Activated CD8-positive, alpha-beta memory T cell treated with anti-CD3 and anti-CD28 coated beads for 4 hours (primary cell): ENCODE data around the gene LAD1.

Source experiments
- DNase-seq, 2 donors: peaks; one replicate each; pipeline ENCODE4 v3.0.0-alpha.2; 2020; ENCODE audit warnings: low read depth in 2 of 2

LAD1 gene

GRCh38 chr1:201391651-201392511, 7.2 kb downstream of the LAD1 start:
- no peak for DNase-seq

DNA sequence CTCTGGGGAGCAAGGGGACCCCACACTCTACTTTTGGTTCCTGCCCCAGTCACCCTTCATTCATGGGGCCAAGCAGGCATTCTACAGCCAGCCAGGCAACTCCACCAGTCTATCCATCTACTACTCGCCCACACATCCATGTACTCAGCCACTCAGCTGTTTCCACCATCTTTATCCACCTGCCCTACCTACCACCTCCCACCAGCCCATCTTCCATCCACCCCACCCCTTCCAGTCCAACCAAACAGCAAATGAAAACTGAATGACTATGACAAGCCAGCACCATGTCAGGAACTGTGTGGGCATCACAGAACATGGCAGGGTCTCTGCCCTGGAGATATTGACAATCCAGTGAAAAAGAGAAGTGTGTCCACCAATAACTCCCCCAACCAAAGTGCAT, 7.9 kb downstream of the LAD1 start:
- no peak for DNase-seq

GRCh38 chr1:201389051-201389450, 10.1 kb downstream of the LAD1 start:
- no peak for DNase-seq

DNA sequence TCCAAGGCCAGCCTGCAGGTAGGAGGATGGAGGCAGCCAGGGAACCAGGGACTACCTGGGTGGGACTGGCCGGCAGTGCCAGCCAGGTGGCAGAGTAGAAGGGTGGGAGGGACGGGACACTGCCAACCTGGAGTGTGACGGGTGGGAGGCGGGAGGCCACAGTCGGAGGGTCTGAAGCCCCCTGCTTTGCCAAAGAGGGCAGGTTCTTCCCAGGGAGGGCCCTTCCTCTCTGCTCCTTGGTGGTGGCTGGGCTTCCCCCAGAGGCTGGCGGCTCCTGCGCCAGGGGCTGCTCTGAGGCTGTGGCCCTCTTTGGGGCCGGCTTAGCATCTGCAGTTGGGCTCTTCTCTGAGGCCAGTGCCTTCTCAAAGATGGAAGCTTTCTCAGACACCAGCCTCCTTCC, 12.9 kb downstream of the LAD1 start:
- no peak for DNase-seq

DNA sequence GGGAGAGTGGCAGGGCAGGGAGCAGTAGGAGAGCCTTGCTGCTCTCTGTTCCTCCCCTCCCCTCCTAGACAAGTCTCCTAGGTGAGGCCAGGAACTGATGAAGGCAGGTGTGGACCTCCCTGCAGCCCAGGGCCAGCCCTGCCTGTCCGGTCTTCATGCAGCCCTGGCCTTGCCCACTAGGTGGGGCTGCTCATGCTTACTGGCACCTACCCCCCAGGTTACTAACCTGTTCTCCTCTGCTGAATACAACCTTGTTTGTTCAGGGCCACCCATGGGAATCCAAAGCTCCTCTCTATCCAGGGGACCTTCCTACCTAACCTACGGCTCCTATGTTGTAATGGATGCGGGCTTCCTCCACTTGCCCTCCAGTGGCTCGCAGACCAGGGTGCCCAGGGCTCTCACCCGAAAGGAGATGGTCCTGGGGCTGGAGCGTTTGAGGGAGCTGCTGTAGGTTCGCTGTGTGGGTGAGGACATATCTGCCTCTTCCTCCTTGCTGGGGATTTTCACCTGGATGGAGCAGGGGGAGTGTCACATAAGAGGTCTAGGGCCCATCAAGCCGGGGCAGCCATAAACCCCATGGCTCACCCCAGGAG, 13.7 kb downstream of the LAD1 start:
- no peak for DNase-seq

GRCh38 chr1:201384406-201384782, 14.7 kb downstream of the LAD1 start:
- DNase-seq: no peak

DNA sequence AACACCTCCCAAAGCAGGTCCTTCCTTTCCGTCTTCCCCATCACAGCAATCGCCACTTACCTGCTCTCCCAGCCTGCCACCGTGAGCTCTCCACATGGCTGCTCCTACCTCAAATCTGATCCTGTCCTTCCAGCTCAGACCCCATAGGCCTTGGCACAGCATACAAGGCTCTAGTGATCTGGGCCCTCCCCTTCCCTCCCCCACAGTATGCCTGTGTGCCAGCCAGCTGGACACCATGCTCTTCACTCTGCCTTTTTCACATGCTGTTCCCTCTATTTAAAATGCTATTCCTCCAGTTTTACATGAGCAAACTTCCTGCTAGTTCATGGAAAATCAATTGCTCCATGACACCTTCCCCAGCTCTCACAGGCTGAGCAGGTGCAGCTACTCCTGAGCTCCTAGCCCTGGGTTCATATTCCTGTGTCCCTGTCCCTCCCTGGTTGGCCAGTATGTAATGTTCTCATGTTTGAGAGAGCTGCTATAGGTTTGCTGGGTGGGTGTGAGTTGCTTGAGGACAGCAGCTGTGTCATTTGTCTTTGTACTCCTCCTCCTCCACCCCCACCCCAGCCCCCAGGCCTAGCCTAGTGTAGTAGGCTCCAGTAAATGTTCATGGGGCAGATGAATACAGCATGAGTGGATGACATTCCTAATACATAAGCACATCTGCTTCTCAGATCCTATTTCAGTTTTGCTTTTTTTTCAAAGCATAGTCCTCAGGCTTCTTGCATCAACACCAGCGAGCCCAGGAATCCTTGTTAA, 15.3 kb downstream of the LAD1 start:
- DNase-seq: no peak

GRCh38 chr1:201381130-201381529, 18.0 kb downstream of the LAD1 start:
- no peak for DNase-seq

- DNase-seq: no peak
Measured at GRCh38 chr1:201379733-201380242, 19.3 kb downstream of the LAD1 start.

- DNase-seq: no peak
Measured at GRCh38 chr1:201378804-201379203, 20.3 kb downstream of the LAD1 start.

DNA sequence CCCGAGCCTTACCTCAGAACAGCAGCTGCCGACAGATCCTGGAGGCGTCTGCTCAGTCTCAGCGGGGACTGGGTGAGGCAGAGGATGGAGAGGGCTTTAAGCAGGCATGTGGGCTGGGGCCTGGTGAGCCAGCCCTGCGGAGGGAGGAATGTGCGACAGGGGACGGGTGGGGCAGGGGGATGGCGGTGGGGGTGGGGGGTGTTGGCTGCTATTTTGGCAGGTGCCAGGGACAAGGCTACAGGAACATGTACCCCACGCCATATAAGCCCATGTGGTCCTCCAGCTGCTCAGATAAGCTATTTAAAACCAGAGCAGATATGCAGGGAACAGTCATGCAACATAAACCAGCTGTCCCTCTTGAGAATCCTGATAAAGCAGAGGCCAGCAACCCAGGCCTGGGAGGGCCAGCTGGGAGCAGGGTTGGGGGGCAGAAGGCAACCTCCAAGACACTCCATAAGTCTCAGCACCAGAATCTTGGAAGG, 21.5 kb downstream of the LAD1 start, which contains the start of gene TNNT2:
TNNT2 (minus strand) TSS at position 70 of the 482 bp plus-strand sequence. CDS start 4,426 bp downstream, outside the sequence.
- no peak for DNase-seq

DNA sequence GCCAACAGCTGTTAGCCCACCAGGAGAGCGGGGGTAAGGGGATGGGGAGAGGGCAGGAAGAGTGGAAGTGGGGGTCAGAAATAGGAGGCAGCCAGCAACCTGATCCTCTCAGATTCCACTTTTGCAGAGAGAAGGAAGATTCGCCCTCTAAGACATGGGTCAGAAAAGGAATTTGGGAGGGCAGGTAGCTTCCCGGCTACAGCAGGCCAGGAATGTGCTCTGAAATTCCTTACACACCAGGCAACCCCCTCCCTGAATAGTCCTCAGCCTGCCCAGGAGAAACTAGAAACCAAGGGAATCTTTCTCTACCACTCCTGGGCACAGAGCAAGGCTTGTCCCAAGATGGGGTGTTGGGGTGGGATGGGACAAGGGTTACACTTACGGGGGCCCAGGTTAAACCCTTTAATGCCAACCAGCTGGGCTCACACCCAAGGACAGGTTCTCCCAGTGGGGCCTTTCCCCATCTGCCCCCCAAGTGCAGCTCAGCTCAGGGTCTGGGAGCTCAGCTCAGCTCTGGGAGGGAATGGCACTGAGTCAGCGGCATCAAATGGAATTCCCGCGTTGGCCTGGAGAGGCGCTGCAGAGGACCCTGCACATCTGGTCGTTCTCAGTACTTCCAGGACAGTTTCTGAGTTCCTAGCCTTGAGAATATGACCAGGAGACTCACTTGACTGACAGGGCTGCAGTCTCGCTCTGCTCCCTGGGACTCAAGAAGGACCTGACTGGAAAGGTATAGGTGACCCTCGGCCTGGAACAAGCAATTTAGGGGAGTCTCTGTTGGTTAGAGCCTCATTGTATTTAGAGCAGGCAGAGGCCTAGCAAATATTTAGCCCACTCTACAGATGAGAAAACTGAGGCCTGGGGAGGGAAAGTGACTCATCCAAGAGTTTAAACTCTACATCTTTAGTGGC, 22.4 kb downstream of the LAD1 start:
- no peak for DNase-seq

DNA sequence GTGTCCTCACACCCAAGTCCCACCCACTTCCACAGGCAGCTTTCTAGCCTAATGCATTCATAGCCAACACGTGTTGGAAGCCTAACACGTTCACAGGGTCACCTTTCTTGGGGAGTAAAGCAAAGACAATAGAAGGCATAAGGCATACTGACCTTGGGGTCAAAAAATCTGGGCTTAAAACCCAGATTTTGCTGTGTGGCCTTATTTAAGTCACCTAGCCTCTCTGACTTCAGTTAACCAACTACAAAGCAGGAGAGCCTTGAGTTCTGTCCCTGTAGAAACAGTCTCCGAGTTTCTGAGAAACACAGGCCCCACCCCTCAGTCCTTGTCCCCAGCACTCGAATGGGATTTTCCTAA, 23.0 kb downstream of the LAD1 start:
- no peak for DNase-seq

GRCh38 chr1:201375169-201375568, 24.0 kb downstream of the LAD1 start:
- DNase-seq: no peak

DNA sequence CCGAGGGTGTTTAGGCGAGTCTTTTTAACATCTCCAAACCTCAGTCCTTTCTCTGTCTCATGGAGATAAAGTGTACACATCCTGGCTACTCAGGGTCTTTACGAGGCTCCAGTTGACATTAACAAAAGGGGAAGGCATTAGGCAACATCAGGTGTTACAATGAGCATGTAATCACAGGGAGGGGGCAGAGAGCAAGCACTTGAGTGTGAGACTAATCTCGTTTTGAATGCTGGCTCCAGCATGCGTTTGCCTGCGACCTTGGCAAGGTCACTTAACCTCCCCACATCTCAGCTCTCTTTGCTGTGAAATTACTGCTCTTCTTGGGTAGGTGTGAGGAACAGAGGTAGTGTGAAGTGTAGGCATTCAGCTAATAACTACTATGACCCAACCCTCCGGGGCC, 24.8 kb downstream of the LAD1 start:
- DNase-seq: no peak

DNA sequence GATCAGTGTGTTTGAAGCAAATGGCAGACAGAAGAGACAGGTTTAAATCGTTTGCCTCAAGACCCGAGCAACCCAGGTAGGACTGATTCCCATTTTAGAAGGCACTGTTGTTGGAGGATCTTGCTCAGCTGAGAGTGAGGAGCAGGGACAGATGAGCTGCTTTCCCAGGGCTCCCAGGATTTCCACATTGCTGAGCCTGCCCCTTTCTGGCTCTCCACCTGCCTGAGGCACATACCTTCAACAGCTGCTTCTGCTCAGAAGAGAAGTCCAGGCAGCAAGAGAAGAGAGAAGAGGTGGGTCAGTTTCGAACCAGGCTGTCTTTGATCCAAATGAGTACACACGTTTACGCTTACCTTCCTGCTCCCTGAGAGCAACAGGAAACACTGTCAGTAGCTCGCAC, 27.3 kb downstream of the LAD1 start:
- DNase-seq: no peak

DNA sequence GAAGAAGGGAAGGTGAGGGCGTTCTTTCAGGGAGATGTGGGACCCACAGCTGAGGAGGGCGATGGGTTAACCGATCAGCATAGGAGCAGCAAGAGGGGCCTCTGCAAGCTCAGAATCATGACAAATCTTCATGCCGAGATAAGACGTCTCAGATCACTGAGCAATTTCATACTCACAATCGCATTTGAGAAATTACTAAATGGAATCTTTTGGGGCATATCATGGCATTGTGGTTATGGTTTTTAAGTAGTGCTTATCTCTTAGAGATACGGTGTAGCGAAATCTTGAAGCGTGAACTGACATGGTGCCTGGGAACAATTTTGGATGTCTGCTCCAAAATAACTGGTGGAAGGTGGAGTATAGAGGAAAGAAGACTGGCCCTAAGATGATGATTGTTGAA, 27.8 kb downstream of the LAD1 start:
- DNase-seq: no peak

- no peak for DNase-seq
Measured at GRCh38 chr1:201370500-201370899, 28.6 kb downstream of the LAD1 start.

DNA sequence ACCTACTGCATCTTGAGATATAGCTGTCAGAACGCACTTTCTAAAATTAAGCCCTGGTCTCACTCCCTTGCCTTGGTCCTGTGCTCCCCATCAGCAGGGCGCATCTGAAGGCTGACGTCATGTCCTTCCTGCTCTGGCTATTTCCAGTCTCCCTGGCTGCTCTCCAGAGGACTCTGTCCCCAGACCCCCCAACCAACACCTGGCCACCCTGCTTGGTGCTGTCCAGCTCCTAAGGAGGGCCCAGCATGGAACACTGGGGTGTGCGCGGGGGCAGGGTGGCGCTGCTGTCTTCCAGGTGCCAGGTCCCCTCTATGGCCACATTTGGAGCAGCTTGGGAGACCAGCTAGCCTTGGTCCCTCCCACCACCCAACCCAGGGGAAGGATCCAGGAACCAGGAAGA, 29.9 kb downstream of the LAD1 start:
- no peak for DNase-seq

DNA sequence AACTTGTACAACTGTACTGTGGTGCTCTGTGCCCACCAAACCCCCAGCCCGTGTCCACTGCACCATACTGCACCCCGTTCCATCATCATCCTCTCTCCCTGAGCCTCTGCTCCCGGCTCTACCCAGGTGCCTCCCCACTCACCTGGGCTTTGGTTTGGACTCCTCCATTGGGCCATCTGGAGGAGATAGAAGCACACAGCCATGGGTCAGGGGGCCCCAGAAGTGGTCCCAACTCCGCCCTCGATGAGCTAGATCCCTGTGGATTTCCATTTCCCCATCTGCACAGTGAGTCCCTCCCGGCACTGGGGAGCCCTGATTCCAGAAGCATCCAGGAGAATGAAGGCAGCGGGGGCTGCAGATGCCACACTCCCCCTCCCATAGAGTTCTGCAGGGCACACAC, 32.4 kb downstream of the LAD1 start:
- no peak for DNase-seq

GRCh38 chr1:201365251-201365650, 33.9 kb downstream of the LAD1 start:
- no peak for DNase-seq

GRCh38 chr1:201364808-201365105, 34.4 kb downstream of the LAD1 start:
- DNase-seq: no peak
